HFFc6 (cell line): ENCODE data around the gene ZNF74. TPM values are rescaled to one million over a fixed set of nuclear protein-coding genes. Genes with fewer than 3 reads are reported as not detected.

Source experiments
- DNase-seq: peaks from one replicate; pipeline ENCODE4 v3.0.0-alpha.2; 2018
- H3K27ac Mint-ChIP-seq: 2 replicates; pipeline ENCODE4 v1.8.0; 2020; ENCODE audit warnings: mild to moderate bottlenecking, mixed read lengths
- H3K27me3 Mint-ChIP-seq: 2 replicates; pipeline ENCODE4 v1.8.0; 2021; ENCODE audit warnings: mild to moderate bottlenecking, moderate library complexity, mixed read lengths; ENCODE audit not compliant: insufficient read depth
- H3K36me3 Mint-ChIP-seq: 2 replicates; pipeline ENCODE4 v1.8.0; 2021; ENCODE audit warnings: low read depth, mixed read lengths
- H3K4me1 Mint-ChIP-seq: 2 replicates; pipeline ENCODE4 v1.8.0; 2020; ENCODE audit warnings: low read depth, mixed read lengths
- H3K4me3 Mint-ChIP-seq: 2 replicates; pipeline ENCODE4 v1.8.0; 2020; ENCODE audit warnings: mild to moderate bottlenecking, moderate library complexity, mixed read lengths
- H3K9me3 Mint-ChIP-seq: 2 replicates; pipeline ENCODE4 v1.8.0; 2020; ENCODE audit warnings: mild to moderate bottlenecking, mixed read lengths
- CTCF ChIP-seq: fragments of 200-600 bp; sonication (generic); IDR thresholded peaks from 2 replicates; pipeline ENCODE4 v1.5.0; 2021; ENCODE audit warnings: antibody characterized with exemption, mild to moderate bottlenecking
- total RNA-seq, 6 experiments: library from RNA; stranded (reverse); fragmentation: NEBNext Ultra II Directional; extraction: Animal tissue kit (Norgen Biotek cat#: 25700); gene quantifications; 2 replicates in 1 of 6; 3 replicates in 5 of 6; pipeline ENCODE4 v1.2.3, GENCODE V29; 2021

Gene ZNF74
- total RNA-seq, 6 experiments from 2014 or later = 5.1 to 8.1 (median 6.2) TPM

GRCh38 chr22:20457506-20458240 lies 63.7 kb downstream of the ZNF74 start:
- TF ChIP-seq CTCF = no peak
- Mint-ChIP-seq H3K27ac (no peak overlapping the region; the same call in 1 of the 2 replicates), H3K27me3 (peaks cover 1% of the 10 kb centered on the region), H3K9me3 (no peaks in the 10 kb centered on the region), H3K36me3 (peaks cover 7% of the 10 kb centered on the region), H3K4me1 (peaks cover 15% of the 10 kb centered on the region), H3K4me3 (no peak overlapping the region)
- no peak for DNase-seq

Other genes with a start within 250 kb of the ZNF74 start
- gene CCDC188, start 243.1 kb upstream of the ZNF74 start, total RNA-seq = 1 to 10 TPM in 4 of 6 experiments, under 1 TPM in 1, not detected in 1; 0.54 to 3.9 (median 2.8) TPM
- under 1 TPM; 0.14 to 0.85 (median 0.35) TPM for gene RTN4R, start 125.8 kb upstream of the ZNF74 start, total RNA-seq
- 10 to 100 TPM; 46.3 to 52.4 (median 48.4) TPM for gene DGCR6L, start 74.1 kb upstream of the ZNF74 start, total RNA-seq
- 10 to 100 TPM; 65.1 to 92.3 (median 68.9) TPM for gene SCARF2, start 43.7 kb downstream of the ZNF74 start, total RNA-seq
- gene KLHL22, start 101.6 kb downstream of the ZNF74 start, total RNA-seq = 10 to 100 TPM; 19.2 to 25.5 (median 21.6) TPM
- gene MED15, start 113.5 kb downstream of the ZNF74 start, total RNA-seq = 100 to 1,000 TPM; 128 to 148 (median 136) TPM